Stomach (tissue), 4 donors: ENCODE data around the gene INTU.

Experiments
- POLR2A ChIP-seq, 4 donors: fragments of 450-650 bp; IDR thresholded peaks; one replicate each; pipeline ENCODE4 v1.6.1; 2016; ENCODE audit warnings: antibody characterized with exemption in 4 of 4, control low read depth in 2 of 4, mild to moderate bottlenecking in 1 of 4, moderate library complexity in 1 of 4
- POLR2AphosphoS5 ChIP-seq, 3 donors: sonication (generic); formaldehyde crosslinking; IDR thresholded peaks; one replicate each; pipeline ENCODE4 v1.6.1; 2016; ENCODE audit warnings: antibody characterized with exemption in 3 of 3
- TF ChIP-seq, protein P1 (sequence below), 7 experiments: fragments of 450-650 bp in 4 of 7; fragments of 200-600 bp in 3 of 7; sonication (generic) in 3 of 7; IDR thresholded peaks; one replicate each; pipeline ENCODE4 v1.5.1; 2016 to 2019; ENCODE audit warnings: antibody characterized with exemption in 7 of 7, control low read depth in 2 of 7, mild to moderate bottlenecking in 1 of 7

DNA sequence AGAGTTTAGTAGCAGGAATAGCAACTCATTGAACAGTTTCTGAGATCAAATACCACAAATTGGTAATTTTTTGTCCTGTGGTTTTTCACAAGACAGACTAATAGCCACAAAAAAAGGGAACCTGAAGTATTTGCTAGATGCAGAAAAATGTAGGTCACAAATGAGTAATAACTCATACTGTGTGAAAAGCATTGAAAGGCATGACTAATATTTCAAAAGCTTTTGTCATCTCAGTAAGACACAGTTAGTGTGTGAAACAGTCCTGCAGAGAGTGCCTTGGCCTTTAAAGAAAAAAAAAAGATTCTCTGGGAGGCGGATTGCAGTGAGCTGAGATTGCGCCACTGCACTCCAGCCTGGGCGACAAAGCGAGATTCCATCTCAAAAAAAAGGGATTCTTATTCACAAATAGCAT, 66.0 kb downstream of the INTU start:
- TF ChIP-seq POLR2A (IDR thresholded peaks at IDR 0.05) (no peak), POLR2AphosphoS5 (IDR thresholded peaks at IDR 0.05) (no peak)
- TF ChIP-seq, protein P1, sequence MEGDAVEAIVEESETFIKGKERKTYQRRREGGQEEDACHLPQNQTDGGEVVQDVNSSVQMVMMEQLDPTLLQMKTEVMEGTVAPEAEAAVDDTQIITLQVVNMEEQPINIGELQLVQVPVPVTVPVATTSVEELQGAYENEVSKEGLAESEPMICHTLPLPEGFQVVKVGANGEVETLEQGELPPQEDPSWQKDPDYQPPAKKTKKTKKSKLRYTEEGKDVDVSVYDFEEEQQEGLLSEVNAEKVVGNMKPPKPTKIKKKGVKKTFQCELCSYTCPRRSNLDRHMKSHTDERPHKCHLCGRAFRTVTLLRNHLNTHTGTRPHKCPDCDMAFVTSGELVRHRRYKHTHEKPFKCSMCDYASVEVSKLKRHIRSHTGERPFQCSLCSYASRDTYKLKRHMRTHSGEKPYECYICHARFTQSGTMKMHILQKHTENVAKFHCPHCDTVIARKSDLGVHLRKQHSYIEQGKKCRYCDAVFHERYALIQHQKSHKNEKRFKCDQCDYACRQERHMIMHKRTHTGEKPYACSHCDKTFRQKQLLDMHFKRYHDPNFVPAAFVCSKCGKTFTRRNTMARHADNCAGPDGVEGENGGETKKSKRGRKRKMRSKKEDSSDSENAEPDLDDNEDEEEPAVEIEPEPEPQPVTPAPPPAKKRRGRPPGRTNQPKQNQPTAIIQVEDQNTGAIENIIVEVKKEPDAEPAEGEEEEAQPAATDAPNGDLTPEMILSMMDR (IDR thresholded peaks at IDR 0.05): no peak
